CD4-positive, alpha-beta T cell treated with Interleukin-21 for 1 hour (primary cell): ENCODE measurements around the gene SLC12A8.

Experiments
- DNase-seq: peaks from one replicate; pipeline ENCODE4 v3.0.0-alpha.2; 2020

Gene SLC12A8, protein sequence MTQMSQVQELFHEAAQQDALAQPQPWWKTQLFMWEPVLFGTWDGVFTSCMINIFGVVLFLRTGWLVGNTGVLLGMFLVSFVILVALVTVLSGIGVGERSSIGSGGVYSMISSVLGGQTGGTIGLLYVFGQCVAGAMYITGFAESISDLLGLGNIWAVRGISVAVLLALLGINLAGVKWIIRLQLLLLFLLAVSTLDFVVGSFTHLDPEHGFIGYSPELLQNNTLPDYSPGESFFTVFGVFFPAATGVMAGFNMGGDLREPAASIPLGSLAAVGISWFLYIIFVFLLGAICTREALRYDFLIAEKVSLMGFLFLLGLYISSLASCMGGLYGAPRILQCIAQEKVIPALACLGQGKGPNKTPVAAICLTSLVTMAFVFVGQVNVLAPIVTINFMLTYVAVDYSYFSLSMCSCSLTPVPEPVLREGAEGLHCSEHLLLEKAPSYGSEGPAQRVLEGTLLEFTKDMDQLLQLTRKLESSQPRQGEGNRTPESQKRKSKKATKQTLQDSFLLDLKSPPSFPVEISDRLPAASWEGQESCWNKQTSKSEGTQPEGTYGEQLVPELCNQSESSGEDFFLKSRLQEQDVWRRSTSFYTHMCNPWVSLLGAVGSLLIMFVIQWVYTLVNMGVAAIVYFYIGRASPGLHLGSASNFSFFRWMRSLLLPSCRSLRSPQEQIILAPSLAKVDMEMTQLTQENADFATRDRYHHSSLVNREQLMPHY

DNA sequence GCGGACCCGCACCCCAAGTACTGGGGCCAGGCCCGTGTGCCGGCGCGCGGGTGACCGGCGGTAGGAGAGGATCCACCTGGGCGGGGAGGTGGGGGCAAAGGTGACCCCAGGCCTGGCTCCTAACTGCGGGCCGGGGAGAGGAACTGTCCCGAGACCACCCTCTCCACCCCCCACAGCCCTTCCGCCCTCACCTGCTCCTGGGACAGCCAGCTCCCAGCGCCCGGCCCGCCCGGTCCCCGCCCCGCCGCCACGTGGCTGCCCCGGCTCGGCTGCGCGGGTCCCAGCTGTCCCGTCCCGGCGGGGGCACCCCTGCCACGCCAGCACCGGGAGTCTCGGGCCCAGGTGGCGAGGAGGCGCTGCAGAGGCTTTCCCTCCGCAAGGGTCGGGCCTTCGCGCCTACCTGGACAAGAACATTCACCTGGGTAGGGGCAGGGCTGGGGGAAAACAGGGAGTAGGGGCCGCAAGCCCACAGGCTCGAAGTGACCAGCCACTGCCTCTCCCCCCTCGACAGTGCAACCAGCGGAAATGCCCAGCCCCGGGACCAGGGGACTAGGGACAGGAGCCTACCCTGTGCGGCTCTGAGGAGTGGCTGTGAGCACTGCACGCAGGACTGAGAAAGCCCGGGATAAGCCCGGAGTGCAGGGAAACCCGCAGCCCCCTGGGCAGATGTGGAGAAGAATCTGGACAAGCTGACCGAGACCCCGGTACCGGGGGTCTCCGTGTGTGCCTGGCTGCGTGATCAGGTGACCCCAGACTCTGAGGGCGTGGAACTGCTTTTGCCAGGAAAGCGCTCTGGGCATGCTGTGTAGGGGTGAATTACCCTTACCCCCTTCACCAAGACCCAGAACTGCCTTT lies at the start of gene SLC12A8:
TSS of gene SLC12A8 (minus strand) at position 240 of the 855 bp plus-strand sequence. CDS start 1,399 bp downstream, outside the sequence.
- no peak for DNase-seq

DNA sequence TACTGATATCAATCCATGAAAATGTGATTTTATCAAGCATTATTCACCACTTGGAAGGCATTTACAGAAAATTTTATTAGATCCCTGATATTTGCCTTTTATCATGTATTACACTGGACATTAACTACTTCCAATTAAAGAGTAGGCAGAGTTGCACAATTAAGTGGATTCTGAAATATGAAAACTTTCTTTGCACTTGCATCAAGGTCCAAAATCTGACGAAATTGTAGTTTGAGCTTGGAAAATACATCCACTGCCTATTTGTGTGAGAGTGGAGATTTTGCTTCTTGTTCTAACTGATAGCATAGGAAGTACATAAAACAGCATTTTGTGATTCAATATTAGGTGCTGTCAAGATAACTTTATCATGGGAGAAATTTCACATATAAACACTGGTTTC lies 49.6 kb upstream of the SLC12A8 start:
- DNase-seq = no peak

DNA sequence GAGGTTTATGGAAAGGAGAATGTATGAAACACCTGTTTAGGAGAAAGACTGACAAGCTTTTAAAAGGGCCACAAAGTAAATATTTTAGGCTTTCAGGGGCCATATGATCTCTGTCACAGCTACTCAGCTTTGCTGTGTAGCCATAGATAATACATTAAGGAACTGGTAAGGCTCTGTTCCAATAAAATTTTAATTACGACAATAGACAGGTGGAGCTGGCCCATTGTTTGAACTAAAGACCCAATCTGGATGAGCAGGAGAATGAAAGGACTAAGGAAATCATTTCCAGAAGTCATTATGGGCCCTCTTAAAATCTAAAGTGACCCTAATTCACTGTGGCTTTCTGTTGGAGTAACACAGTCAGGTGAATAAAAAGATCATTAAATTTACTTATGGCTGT lies 48.5 kb upstream of the SLC12A8 start:
- DNase-seq = no peak

DNA sequence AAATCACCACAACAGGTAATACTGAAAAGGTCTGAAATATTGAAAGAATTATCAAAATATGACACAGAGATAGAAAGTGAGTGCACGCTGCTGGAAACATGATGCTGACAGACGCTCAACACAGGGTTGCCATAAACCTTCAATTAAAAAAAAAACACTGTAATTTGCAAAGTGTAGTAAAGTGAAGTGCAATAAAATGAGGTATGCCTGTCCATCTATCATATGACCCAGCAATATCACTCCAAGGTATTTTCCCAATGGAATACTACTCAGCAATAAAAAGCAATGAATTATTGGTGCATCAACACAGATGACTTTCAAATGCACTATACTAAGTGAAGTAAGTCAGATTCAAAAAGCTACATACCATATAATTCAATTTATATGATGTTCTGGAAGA lies 47.6 kb upstream of the SLC12A8 start:
- DNase-seq = no peak

DNA sequence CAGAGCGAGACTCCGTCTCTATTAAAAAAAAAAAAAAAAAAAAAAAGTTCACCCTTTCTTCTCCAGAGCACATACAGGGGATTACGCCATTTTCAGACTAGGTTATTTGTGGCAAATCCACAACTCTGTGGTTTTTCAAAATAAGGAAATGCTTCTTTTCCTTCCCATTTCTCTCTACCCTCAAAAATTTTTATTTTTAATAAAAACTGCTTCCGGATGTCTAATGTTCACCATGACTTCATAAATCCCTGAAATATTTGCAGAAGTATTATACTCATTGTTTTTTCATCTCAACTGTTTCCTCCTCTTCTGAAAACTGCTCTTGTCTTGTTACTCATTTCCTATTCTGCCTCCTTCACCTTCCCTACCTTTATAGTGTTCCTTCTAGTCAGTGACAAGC lies 45.0 kb upstream of the SLC12A8 start:
- DNase-seq = no peak

DNA sequence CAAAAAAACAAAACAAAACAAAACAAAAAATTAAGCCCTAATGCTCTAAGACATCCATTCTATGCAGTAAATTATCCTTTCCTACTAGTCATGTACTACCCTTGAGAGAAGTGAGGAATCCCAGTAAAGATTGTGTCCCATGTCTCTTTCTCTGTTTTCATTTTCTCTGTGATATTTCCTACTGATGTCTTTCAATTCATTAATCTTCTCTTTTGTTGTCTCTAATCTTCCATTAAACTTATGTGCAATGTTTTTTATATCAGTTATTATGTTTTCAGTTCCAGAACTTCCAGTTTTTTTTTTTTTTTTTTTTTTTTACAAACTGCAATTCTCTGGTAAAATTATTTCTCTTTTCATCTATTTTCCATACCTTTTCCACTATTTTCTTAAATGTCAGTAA lies 44.1 kb upstream of the SLC12A8 start:
- DNase-seq = no peak

DNA sequence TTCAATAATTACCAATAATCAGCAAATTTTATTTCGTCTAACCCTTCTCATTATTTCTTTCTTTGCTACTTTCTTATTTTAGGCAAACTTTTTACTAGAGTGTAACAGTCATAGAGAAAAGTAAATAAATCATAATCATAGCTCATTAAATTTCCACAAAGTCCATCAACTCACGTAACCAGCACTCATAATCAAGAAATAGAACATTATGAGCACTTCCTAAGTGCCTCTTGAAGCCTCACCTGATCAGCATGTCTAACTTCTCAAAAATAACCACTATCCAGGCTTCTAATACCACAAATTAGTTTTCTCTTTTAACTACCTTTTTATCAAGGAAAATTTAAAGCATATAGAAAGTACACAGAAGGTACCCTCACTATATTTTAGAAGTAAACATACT lies 38.4 kb upstream of the SLC12A8 start:
- DNase-seq = no peak

DNA sequence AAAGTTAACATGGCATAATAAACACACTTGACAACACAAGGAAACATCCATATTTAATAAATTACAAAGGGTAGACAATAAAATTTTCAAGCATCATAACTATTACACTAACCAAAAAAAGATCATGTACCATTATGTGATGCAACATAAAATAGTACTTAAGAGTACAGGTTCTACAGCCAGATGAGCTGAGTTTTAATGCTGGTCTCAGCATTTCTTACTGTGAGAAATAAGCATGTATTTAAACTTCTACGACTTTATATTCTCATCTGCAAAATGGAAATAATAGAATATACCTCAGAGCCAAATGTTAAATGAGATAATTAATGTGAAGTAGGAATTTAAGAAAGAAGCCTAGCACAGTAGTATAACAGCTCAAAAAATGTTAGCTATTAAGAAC lies 33.7 kb upstream of the SLC12A8 start:
- no peak for DNase-seq

DNA sequence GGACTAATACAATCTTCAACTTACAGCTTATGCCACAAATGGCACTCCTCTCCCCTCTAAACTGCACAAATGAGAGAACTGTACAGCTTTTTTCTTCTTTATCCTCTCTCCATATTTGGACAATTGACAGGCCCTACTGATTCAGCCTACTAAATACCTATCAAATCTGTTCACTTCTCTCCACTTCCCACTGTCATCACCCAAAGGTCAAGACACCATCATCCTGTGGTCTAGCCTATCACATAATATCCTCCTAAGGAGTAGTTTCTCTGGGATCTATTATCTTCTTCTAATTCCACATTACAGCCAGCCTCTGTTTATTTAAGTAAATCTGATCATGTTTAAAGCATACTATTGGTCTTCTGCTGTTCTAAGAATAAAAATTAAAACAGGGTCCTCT lies 33.0 kb upstream of the SLC12A8 start:
- DNase-seq = no peak

DNA sequence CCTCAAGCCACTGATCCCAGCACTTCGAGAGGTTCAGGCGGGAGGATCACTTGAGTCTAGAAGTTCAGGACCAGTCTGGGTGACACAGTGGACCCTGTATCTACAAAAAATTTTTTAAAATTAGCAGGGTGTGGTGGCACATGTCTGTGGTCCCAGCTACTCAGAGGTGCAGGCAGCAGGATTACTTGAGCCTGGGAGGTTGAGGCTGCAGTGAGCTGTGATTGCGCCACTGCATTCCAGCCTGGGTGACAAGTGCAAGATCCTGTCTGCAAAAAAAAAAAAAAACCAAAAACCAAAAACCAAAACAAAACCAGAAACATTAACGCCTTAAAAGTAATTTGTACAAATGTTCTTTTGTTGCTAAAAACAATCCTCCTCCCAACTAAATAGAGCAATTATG lies 27.9 kb upstream of the SLC12A8 start:
- DNase-seq = no peak

DNA sequence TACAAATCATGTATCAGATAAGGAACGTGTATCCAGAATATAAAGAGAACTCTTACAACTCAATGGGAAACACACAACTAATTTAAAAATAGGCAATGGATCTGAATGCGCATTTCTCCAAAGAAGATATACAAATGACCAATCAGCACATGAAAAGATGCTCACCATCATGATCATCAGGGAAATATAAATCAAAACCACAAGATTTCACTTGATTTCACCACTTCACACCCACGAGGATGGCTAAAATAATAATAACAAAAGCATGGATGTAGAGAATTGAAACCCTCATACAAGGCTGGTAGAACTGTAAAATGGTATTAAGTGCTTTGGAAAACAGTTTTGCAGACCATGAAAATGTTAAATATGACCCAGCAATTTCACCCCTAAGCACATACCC lies 26.7 kb upstream of the SLC12A8 start:
- no peak for DNase-seq

DNA sequence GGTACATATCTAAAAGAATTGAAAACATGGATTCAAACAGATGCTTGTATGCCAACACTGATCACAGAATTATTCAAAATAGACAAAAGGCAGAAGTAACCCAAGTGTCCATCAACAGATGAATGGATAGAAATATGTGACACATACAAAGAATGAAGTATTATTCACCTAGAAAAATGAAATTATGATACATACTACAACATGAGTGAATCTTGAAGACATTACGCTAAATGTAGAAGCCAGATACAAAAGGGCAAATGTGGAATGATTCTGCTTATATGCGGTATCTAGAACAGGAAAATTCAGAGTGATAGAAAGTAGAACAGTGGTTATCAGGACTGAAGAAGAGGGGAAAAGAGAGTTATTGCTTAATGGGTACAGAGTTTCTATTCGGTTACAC lies 26.2 kb upstream of the SLC12A8 start:
- no peak for DNase-seq

DNA sequence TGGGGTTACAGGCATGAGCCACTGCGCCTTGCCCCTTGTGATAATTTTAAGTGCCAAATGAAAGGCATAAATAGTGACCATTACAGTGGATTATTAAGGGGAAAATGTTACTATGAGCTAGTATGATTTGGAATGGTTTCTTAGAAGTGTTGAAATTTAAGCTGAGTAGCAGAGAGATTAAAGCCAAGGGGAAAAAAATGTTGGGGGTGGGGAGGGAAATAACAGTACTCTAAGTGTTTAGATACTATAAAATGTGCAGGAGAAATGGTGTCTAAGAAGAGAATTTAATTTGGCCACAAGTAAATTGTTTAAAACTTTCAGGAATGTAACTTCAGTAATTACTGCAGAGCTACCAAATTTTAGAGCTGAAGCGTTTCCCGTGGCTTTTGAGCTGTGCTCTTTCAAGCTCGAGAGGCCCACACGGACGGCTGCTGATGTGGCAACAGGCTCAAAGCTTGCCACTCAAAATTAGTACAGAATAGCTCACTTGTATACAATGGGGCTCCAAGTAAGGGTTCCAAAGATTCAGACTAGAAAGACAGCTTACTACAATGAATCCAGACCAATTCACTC lies 23.9 kb upstream of the SLC12A8 start:
- DNase-seq = no peak

DNA sequence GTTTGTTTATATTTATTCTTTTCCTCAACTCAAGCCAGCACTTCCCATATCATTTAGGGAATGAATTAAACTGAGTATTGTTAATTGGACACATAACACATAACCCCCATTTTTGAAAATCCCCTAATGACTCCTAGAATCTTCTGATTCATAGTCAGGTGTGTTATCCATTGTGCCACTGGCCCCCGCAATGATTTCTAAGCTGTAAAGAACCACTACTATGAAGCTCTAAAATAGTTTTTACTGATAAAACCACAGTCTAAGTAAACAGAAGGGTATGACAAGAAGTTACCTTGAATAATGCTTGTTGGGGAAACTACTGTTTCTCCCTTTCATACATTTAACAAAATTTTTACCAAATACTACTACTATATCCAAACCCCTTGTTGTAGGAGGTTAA lies 22.3 kb upstream of the SLC12A8 start:
- DNase-seq = no peak

DNA sequence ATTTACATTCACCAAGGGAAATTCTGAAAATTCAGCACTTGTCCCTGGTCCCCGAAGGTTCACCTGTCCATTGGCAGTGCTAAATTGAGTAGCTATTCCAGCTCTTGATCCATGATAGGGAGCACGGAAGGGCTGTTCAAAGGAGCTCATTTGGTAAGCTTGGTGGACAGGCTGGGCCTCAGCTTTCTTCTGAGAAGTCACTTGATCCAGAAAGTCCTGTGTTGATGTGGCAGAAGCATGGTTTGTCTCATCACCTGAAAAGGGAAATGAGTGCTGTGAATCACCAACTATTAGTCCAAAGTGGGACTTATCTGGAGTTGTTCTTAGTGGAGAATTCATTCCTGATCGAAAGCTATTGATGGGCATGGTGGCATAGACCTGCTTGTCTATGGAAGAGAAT lies 19.9 kb upstream of the SLC12A8 start:
- no peak for DNase-seq

DNA sequence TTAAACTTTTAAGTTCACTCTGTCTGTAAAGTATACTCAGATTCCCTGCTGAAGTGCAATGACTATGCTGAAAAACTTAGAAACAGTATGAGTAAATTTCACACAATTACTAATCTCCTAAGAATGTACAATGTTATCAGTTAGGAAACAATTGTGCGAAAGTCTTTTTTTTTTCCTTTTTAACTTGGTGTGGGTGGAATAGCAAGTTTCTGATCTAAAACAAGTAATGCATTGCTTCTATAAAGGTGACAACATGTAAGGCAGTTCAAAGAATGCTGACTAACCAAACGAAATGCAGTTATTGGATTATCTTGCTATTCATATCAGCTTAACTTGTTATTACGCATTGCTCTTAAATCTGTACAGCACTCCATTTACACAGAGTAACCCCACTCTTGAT lies 19.3 kb upstream of the SLC12A8 start:
- DNase-seq = no peak

DNA sequence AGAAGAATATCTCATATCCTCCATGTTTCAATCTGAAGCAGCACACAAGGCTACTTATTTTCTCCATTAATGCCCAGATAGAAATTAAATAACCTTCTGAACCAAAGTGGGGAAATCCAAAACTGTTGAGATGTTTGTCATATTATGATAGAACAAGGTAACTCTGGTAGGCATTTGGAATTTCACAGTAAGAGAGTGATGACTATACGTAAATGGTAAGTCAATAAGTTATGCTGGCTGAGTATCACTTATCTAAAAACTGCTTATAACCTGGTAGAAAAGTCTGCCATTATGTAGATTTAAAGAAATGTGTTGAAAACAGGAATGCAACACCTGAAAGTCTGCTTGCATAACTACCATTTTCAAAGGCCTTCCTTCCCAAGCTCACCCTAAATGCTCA lies 17.2 kb upstream of the SLC12A8 start:
- no peak for DNase-seq

DNA sequence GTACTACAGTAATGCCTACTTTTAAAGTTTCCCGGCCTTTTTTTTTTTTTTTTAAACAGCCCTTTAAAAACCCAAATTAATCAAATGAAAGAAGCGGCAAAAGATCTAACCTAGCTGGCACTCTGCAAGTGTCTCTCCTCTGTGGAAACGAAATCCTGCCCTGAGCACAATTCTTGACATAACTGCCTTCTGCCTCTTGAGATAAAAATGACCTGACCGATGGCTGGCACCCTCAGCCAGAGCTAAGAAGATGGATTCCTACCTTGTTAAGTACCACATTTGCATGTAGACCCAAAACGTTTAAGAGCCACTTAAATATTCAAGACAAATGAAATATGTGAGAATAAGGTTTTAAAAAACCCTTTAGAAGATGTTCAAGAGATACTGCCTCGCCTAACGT lies 16.6 kb upstream of the SLC12A8 start:
- no peak for DNase-seq

DNA sequence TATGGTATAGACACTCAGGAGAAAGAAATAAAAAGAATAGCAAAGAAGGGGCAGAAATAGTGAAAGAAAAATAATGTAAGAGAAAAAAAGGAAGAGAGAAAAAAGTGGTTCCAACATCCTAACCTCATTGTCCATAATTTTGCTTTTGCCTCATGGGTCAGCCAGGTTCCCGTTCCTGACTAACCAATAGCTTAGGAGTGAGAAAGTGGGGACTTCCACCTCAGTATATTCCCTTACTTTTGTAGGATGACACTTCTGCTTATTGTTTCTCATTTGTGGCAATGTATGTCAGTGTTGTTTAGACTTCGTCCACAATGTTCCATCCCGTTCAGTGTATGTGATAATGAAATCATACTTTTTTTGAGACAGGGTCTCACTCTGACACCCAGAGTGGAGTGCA lies 9.3 kb upstream of the SLC12A8 start:
- no peak for DNase-seq

DNA sequence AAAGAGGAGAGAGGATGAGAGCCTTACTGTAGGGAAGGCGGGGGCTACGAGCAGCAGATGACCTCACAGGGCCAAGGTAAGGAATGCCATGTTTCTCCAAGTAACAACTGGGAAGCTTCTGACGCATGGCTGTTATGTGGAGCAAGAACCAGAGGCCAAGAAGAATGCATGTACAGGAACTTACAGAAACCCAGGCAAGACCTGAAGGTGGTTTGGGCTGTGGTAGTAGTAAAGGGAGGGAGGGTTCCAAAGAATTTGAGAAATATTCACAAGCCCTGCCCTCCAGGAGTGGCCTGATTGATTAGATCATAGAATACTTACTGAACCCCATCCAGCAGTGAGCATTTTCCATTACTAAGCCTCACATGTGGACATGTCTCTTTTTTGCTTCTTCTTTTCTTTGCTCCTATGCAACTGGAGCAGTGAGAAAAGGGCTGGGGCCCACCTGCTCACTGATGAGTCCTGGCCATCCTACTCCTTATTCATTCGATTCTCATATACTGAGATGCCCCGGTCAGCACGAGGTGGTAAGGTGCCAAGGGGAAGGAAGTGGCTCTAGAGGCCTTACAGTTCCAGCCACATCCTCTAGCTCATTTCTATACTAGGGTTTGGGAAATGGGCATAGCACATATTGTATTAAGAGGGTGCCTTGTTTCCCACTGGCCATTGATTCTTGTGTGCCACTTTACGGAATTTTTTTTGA lies 8.3 kb upstream of the SLC12A8 start:
- no peak for DNase-seq

DNA sequence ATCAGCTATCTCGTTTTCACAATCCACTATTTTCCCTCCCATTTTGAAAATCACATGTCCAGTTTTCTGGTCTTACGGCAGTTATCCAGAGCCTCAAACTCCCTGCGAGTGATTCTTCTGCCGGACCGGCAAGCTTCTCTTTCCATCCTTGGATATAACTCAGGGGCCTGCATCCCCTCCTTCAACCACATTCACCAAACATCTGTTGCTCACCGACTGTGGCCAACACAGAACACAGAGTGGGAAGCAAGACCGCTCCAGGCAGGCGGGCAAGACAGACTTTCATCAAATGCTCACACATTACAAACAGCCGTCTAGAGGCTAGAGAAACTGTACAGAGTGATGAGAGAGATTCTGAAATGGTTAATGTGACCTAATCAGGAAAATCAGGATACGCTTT lies 7.6 kb upstream of the SLC12A8 start:
- DNase-seq = no peak

DNA sequence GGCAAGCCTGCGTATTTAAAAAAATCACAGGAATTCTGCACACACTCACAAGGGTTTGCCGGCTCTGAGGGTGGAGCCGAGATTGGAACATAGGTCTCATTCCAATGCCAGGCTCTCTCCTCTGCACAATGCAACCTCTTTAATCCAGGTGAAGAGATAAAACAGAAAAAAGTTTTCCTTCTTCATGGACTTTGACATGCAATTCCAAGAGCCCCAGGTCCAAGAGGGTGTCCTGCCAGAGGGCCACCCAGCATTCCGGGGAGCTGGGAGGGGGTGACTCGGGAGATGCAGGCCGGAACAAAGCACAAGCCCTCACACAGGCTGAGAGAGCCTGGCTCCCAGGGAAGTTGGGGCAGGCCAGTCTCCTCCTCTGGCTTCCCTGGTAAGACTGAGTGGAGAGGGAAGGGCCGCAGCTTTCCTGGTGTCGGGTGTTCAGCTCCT lies 6.7 kb upstream of the SLC12A8 start:
- DNase-seq = no peak

DNA sequence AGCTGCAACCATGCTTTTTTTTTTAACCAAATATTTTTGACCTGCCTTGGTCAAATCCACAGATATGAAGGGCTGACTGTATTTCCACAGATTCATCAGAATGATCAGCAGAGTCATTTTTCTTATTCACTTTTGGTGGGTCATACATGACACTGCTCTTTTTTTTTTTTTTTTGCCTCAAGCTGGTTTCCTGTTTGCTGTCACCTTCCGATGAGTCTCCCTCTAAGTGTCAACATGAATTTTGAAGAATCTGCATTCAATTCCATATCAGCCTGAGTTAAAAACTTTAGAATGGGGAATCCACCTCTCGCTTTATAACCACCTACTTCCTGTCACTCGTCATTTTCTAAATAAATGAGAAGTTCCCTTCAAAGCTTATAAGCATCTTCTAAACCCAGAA lies 2.2 kb upstream of the SLC12A8 start:
- DNase-seq = no peak
